Suppressor macrophage treated with lipopolysaccharide for 4 hours (primary cell): ENCODE results near the gene LILRA5.

Experiments
- DNase-seq: peaks from one replicate; pipeline ENCODE4 v3.0.0-alpha.2; 2020

Gene LILRA5

DNA sequence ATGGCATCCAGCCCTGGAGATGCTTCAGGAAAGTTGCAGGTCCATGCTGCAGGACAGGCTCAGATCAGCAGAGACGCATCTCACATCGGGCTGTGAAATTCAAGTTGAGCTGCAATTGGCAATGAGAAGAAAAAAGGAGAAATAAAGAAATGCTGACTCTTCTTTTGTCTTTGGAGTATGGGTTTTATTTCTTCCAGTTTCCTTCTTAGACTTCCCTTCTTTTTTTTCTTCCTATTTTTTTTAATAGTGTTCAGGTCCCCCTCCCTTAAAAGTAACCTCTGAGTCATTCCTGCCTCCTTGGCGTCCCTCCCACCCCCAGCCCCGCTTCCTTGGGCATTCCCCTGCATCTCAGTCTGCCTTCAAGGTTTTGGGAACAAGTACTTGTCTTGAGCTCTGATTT, 41.4 kb downstream of the LILRA5 start:
- DNase-seq = peak; percentile 93

- peak; percentile 97 for DNase-seq
Observed at GRCh38 chr19:54271106-54271505, 41.9 kb downstream of the LILRA5 start.

DNA sequence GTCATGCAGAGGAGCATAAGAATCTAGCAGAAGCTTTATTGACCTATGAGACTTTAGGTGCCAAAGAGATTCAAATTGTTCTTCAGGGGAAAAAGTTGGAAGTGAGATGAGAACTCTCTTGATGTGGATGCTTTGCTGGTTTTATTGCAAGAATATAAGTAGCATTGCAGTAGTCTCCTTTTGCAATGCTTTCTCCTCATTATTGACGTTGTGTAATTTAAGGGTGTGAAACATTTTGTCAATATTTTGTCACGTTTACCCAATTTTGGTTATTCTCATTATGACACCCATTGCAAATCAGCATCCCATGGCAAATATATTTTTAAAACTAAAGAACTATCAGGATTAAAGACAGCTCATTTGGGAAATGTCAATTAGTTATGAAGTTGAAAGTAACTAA, 44.0 kb downstream of the LILRA5 start:
- peak; percentile 76 for DNase-seq

- DNase-seq = peak; percentile 86
Observed at GRCh38 chr19:54266133-54266532, 46.8 kb downstream of the LILRA5 start.

- DNase-seq = no peak
Observed at GRCh38 chr19:54262470-54262869, 50.5 kb downstream of the LILRA5 start.

GRCh38 chr19:54262066-54262465, 50.9 kb downstream of the LILRA5 start:
- no peak for DNase-seq

DNA sequence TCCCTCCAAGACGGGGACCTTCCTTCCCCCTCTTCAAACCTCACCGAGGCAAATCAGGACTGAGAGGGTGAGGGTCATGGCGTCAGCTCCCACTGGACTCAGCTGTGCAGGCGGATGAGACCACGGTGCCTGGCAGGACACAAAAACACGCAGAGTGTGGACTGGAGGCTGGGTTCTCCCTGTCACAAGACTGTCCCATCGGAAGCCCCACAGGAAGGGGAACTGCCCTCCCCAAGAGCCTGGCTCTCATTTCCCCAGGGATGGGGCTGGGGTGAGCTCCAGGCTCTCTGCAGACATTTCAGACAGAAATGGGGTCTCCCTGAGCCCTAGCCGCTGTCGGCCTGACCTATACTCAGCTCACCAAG, 55.9 kb downstream of the LILRA5 start, which contains the start of gene LILRB5:
Gene LILRB5 (minus strand): TSS at position 158 of the 365 bp plus-strand sequence. CDS start 80 bp downstream, at position 78.
- peak; percentile 43 for DNase-seq
